ENCODE results near the gene PDLIM5. TPM values are rescaled to one million over a fixed set of nuclear protein-coding genes. Genes with fewer than 3 reads are reported as not detected.

The PDLIM5 gene
- total RNA-seq, 4 donors from 2014 or later = 90.8 to 169 (median 121) TPM

GRCh38 chr4:94416335-94416734 is 35.4 kb upstream of the PDLIM5 start:
- TF ChIP-seq CTCF (IDR thresholded peaks at IDR 0.05; ENCODE audit: low read depth) = no peak

DNA sequence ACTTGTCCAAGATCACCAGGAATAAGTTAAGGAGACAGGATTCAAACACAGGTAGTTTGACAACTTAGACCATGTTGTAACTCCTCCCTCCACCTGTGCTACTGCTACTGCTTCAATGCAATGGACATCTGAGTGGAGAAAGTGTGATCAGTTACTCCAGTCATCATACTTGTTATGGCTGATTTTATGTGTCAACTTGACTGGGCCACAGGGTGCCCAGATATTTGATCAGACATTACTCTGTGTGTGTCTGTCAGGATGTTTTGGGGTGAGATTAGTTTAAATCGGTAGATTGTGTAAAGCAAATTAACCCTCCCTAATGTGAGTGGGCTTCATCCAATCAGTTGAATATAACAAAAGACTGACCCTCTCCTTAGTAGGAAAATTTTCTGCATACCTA is 34.8 kb upstream of the PDLIM5 start:
- TF ChIP-seq CTCF (IDR thresholded peaks at IDR 0.05; ENCODE audit: low read depth) = no peak

DNA sequence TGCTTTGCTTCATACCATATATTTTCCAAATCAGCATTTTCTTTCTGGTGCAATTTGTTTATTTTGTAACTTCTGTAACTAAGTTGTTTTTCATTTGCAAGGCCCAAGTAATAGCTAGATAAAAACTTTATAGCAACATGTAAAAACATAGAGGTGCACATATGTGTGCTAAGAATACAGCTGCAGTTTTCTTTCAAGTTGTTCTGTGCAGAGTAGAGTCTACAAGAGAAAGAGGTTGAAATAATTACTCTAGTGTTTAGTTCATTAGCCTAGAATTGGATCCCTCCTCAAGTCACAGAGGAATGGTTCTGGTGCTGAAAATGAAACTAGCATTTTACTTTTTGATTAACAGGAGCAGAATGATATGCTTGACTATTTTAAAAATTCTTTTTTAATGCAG is 32.2 kb upstream of the PDLIM5 start:
- TF ChIP-seq CTCF (IDR thresholded peaks at IDR 0.05; ENCODE audit: low read depth) = no peak

- no peak for TF ChIP-seq CTCF (IDR thresholded peaks at IDR 0.05; ENCODE audit: low read depth)
Observed at GRCh38 chr4:94419956-94420355, 31.8 kb upstream of the PDLIM5 start.

- no peak for TF ChIP-seq CTCF (IDR thresholded peaks at IDR 0.05; ENCODE audit: low read depth)
Observed at GRCh38 chr4:94420356-94420755, 31.4 kb upstream of the PDLIM5 start.

DNA sequence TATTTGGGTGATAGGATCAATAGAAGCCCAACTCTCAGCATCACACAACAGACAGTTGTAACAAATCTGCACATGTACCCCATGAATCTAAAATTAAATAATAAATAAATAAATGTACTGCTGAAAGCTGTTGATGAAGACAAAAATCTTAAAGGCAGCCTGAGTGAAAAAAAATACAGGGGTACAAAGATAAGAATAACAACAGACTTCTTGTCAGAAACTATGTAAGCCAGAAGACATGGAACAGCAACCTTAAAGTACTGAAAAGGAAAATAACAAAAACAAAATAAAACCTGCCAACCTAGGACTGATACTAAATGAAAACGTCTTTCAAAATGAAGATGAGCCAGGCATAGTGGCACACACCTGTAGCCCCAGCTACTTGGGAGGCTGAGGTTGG is 25.0 kb upstream of the PDLIM5 start:
- TF ChIP-seq CTCF (IDR thresholded peaks at IDR 0.05; ENCODE audit: low read depth) = no peak

GRCh38 chr4:94428884-94429283 is 22.9 kb upstream of the PDLIM5 start:
- TF ChIP-seq CTCF (IDR thresholded peaks at IDR 0.05; ENCODE audit: low read depth) = no peak
